Measurements from ENCODE around the gene ADAMTS17. TPM values are rescaled to one million over a fixed set of nuclear protein-coding genes. Genes with fewer than 3 reads are reported as not detected.

The ADAMTS17 gene
- total and polyA plus RNA-seq, 4 donors, result 0.28 to 46.9 (median 9.1) TPM

DNA sequence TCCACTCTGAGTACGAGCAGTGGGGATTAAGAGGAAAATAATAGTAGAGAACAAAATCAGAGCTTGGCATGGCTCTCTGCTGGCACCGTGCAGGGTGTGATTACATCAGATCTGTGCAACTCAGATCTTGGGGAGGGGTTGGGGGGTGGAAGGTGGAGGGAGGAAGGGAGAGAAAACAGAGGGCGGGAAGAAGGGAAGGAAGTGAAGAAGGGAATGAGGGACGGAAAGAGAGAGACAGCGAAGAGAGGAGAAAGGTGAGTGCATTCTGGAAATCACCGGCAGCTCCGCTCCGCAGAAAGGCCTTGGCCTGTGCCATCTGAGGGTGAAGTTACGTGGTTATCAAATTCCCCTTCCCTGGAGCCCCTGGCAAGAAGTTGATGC lies 31.0 kb upstream of the ADAMTS17 start:
- H3K9me3 ChIP-seq (ENCODE audit: control insufficient read depth in 4 of 4, low read length in 3 of 4), result peaks cover 0 to 6% (median under 1%) of the 10 kb centered on the region in 4 donors
- H3K9ac ChIP-seq (ENCODE audit: low read depth in 1 of 2, low read length in 2 of 2), result no peak overlapping the region
- TF ChIP-seq, protein P1, sequence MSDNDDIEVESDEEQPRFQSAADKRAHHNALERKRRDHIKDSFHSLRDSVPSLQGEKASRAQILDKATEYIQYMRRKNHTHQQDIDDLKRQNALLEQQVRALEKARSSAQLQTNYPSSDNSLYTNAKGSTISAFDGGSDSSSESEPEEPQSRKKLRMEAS (IDR thresholded peaks at IDR 0.05), result no peak
- TF ChIP-seq SP1 (IDR thresholded peaks at IDR 0.05) (no peak), HNF4A (conservative IDR thresholded peaks at IDR 0.05) (no peak), RXRA (IDR thresholded peaks at IDR 0.05) (no peak), JUND (IDR thresholded peaks at IDR 0.05) (no peak), NR2F2 (IDR thresholded peaks at IDR 0.05) (no peak), GABPA (IDR thresholded peaks at IDR 0.05 in 1 of 2, conservative IDR thresholded peaks at IDR 0.05 in 1 of 2) (no peak), FOXA2 (IDR thresholded peaks at IDR 0.05) (no peak), TAF1 (conservative IDR thresholded peaks at IDR 0.05) (no peak), FOXA1 (IDR thresholded peaks at IDR 0.05) (no peak)
- TF ChIP-seq, protein P2, sequence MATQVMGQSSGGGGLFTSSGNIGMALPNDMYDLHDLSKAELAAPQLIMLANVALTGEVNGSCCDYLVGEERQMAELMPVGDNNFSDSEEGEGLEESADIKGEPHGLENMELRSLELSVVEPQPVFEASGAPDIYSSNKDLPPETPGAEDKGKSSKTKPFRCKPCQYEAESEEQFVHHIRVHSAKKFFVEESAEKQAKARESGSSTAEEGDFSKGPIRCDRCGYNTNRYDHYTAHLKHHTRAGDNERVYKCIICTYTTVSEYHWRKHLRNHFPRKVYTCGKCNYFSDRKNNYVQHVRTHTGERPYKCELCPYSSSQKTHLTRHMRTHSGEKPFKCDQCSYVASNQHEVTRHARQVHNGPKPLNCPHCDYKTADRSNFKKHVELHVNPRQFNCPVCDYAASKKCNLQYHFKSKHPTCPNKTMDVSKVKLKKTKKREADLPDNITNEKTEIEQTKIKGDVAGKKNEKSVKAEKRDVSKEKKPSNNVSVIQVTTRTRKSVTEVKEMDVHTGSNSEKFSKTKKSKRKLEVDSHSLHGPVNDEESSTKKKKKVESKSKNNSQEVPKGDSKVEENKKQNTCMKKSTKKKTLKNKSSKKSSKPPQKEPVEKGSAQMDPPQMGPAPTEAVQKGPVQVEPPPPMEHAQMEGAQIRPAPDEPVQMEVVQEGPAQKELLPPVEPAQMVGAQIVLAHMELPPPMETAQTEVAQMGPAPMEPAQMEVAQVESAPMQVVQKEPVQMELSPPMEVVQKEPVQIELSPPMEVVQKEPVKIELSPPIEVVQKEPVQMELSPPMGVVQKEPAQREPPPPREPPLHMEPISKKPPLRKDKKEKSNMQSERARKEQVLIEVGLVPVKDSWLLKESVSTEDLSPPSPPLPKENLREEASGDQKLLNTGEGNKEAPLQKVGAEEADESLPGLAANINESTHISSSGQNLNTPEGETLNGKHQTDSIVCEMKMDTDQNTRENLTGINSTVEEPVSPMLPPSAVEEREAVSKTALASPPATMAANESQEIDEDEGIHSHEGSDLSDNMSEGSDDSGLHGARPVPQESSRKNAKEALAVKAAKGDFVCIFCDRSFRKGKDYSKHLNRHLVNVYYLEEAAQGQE (IDR thresholded peaks at IDR 0.05), result no peak
- TF ChIP-seq, protein P3, sequence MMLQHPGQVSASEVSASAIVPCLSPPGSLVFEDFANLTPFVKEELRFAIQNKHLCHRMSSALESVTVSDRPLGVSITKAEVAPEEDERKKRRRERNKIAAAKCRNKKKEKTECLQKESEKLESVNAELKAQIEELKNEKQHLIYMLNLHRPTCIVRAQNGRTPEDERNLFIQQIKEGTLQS (IDR thresholded peaks at IDR 0.05), result no peak
- TF ChIP-seq, protein P4, sequence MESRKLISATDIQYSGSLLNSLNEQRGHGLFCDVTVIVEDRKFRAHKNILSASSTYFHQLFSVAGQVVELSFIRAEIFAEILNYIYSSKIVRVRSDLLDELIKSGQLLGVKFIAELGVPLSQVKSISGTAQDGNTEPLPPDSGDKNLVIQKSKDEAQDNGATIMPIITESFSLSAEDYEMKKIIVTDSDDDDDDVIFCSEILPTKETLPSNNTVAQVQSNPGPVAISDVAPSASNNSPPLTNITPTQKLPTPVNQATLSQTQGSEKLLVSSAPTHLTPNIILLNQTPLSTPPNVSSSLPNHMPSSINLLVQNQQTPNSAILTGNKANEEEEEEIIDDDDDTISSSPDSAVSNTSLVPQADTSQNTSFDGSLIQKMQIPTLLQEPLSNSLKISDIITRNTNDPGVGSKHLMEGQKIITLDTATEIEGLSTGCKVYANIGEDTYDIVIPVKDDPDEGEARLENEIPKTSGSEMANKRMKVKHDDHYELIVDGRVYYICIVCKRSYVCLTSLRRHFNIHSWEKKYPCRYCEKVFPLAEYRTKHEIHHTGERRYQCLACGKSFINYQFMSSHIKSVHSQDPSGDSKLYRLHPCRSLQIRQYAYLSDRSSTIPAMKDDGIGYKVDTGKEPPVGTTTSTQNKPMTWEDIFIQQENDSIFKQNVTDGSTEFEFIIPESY (IDR thresholded peaks at IDR 0.05), result no peak
- TF ChIP-seq, protein P5, sequence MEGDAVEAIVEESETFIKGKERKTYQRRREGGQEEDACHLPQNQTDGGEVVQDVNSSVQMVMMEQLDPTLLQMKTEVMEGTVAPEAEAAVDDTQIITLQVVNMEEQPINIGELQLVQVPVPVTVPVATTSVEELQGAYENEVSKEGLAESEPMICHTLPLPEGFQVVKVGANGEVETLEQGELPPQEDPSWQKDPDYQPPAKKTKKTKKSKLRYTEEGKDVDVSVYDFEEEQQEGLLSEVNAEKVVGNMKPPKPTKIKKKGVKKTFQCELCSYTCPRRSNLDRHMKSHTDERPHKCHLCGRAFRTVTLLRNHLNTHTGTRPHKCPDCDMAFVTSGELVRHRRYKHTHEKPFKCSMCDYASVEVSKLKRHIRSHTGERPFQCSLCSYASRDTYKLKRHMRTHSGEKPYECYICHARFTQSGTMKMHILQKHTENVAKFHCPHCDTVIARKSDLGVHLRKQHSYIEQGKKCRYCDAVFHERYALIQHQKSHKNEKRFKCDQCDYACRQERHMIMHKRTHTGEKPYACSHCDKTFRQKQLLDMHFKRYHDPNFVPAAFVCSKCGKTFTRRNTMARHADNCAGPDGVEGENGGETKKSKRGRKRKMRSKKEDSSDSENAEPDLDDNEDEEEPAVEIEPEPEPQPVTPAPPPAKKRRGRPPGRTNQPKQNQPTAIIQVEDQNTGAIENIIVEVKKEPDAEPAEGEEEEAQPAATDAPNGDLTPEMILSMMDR (IDR thresholded peaks at IDR 0.05; ENCODE audit: low read depth, low read length, missing input control), result no peak
- H3K4me1 ChIP-seq (ENCODE audit: control insufficient read depth in 4 of 4, insufficient read depth in 4 of 4, low read length in 3 of 4), result peaks cover 0 to 4% (median 2%) of the 10 kb centered on the region in 4 donors
- no peak for DNase-seq (ENCODE audit: low spot score)
- peak overlapping the region; percentile 41 to 59 (median 51) for H3K4me3 ChIP-seq (ENCODE audit: low read depth in 1 of 3, low read length in 3 of 3)
- H3K36me3 ChIP-seq (ENCODE audit: control insufficient read depth in 4 of 4, insufficient read depth in 3 of 4, low read depth in 1 of 4, low read length in 3 of 4), result no peaks in the 10 kb centered on the region
- 17% methylated on average over 9 of the region's 9 CpGs for WGBS
- peak overlapping the region; percentile 41 to 45 for H3K27ac ChIP-seq (ENCODE audit: low read depth in 1 of 2, low read length in 2 of 2)
- peaks cover 0 to 3% (median 0%) of the 10 kb centered on the region in 4 donors for H3K27me3 ChIP-seq (ENCODE audit: control insufficient read depth in 4 of 4, insufficient read depth in 4 of 4, low read length in 3 of 4)

DNA sequence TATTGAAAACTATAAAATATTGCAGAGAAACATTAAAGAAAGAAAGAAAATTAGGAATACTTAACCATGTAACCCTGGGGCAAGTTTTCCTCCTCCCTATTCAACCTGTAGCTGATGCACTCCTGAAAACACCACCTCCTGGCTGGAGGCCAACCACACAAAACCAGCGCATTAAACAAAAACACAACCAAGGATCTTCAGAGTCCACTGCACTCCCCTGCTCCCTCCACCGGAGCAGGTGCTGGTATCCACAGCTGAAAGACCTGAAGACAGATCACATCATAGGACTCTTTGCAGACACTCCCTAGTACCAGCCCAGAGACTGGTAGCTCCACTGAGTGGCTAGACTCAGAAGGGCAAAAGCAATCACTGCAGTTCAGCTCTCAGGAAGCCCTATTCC lies 13.6 kb upstream of the ADAMTS17 start:
- no peak for DNase-seq (ENCODE audit: low spot score)
- WGBS, result 67% methylated on average over 2 of the region's 2 CpGs
- no peaks in the 10 kb centered on the region for H3K9me3 ChIP-seq (ENCODE audit: control insufficient read depth in 4 of 4, low read length in 3 of 4)

More for the DNA sequence above, 13.6 kb upstream of the ADAMTS17 start:
- Histone ChIP-seq H3K4me3 (ENCODE audit: low read depth in 1 of 3, low read length in 3 of 3) (no peak overlapping the region), H3K9ac (ENCODE audit: low read depth in 1 of 2, low read length in 2 of 2) (no peak overlapping the region), H3K27ac (ENCODE audit: low read depth in 1 of 2, low read length in 2 of 2) (no peak overlapping the region), H3K36me3 (ENCODE audit: control insufficient read depth in 4 of 4, insufficient read depth in 3 of 4, low read depth in 1 of 4, low read length in 3 of 4) (no peaks in the 10 kb centered on the region), H3K4me1 (ENCODE audit: control insufficient read depth in 4 of 4, insufficient read depth in 4 of 4, low read length in 3 of 4) (peaks cover 0 to 3% (median 1%) of the 10 kb centered on the region in 4 donors), H3K27me3 (ENCODE audit: control insufficient read depth in 4 of 4, insufficient read depth in 4 of 4, low read length in 3 of 4) (no peaks in the 10 kb centered on the region)
- TF ChIP-seq FOXA1 (IDR thresholded peaks at IDR 0.05) (no peak), SP1 (IDR thresholded peaks at IDR 0.05) (no peak), HNF4G (IDR thresholded peaks at IDR 0.05) (no peak), RAD21 (IDR thresholded peaks at IDR 0.05) (no peak)
- TF ChIP-seq, protein P1 (IDR thresholded peaks at IDR 0.05), result no peak
- TF ChIP-seq, protein P4 (IDR thresholded peaks at IDR 0.05), result no peak
